GM23338 (cell line): ENCODE results near the gene TACSTD2.

Experiments used
- CREB1 ChIP-seq: fragments of 250-450 bp; sonication (Bioruptor Pico); IDR thresholded peaks from 2 replicates; pipeline ENCODE4 v1.5.0; 2020; ENCODE audit warnings: low read depth, mild to moderate bottlenecking, moderate library complexity
- CTCF ChIP-seq, 2 experiments: fragments of 200-600 bp in 1 of 2; sonication (generic) in 1 of 2; conservative IDR thresholded peaks; 2 replicates each; pipeline versions ENCODE4 v1.5.1 to v1.6.1; 2016 to 2017; ENCODE audit warnings: antibody characterized with exemption in 2 of 2, low read depth in 2 of 2, mild to moderate bottlenecking in 2 of 2, moderate library complexity in 1 of 2
- ETS1 ChIP-seq: IDR thresholded peaks from 2 replicates; pipeline ENCODE4 v1.6.1; 2016; ENCODE audit warnings: antibody characterized with exemption
- EZH2 ChIP-seq: fragments of 200-600 bp; sonication (generic); IDR thresholded peaks from one replicate; pipeline ENCODE4 v1.8.0; 2017; ENCODE audit warnings: antibody characterized with exemption, mild to moderate bottlenecking, low read depth; ENCODE audit not compliant: unreplicated experiment
- EZH2phosphoT487 ChIP-seq: fragments of 200-600 bp; sonication (generic); IDR thresholded peaks from one replicate; pipeline ENCODE4 v1.8.1; 2018; ENCODE audit warnings: antibody characterized with exemption; ENCODE audit not compliant: unreplicated experiment
- NANOG ChIP-seq: IDR thresholded peaks from 2 replicates; pipeline ENCODE4 v1.6.1; 2016; ENCODE audit warnings: antibody characterized with exemption, borderline replicate concordance
- POLR2AphosphoS5 ChIP-seq: IDR thresholded peaks from 2 replicates; pipeline ENCODE4 v1.6.1; 2016; ENCODE audit warnings: antibody characterized with exemption, low read depth
- REST ChIP-seq: IDR thresholded peaks from one replicate; pipeline ENCODE4 v1.6.1; 2018; ENCODE audit warnings: antibody characterized with exemption; ENCODE audit not compliant: unreplicated experiment
- STAT1 ChIP-seq: IDR thresholded peaks from one replicate; pipeline ENCODE4 v1.6.1; 2016; ENCODE audit warnings: antibody characterized with exemption; ENCODE audit not compliant: unreplicated experiment
- ZNF331 ChIP-seq: fragments of 250-450 bp; sonication (Bioruptor Pico); IDR thresholded peaks from 2 replicates; pipeline ENCODE4 v1.5.0; 2020; ENCODE audit warnings: low read depth, mild to moderate bottlenecking, moderate library complexity
- ZNF462 ChIP-seq: fragments of 250-450 bp; sonication (Bioruptor Pico); IDR thresholded peaks from 2 replicates; pipeline ENCODE4 v1.5.0; 2020; ENCODE audit warnings: mild to moderate bottlenecking, moderate library complexity

GRCh38 chr1:58561633-58562032 is 15.4 kb downstream of the TACSTD2 start:
- TF ChIP-seq CTCF (conservative IDR thresholded peaks at IDR 0.05; ENCODE audit: low read depth in 2 of 2) (no peak), REST (no peak), CREB1 (CRISPR knock-in tag) (no peak), POLR2AphosphoS5 (no peak), EZH2phosphoT487 (no peak), EZH2 (no peak), NANOG (no peak), STAT1 (no peak), ZNF331 (CRISPR knock-in tag) (no peak), ZNF462 (CRISPR knock-in tag) (no peak), ETS1 (no peak)
